Measurements from ENCODE around the gene TAC1. TPM values are rescaled to one million over a fixed set of nuclear protein-coding genes. Genes with fewer than 3 reads are reported as not detected.

Gene TAC1
- total and polyA plus RNA-seq, 10 of the 15 experiments (the other 5 are each of a cell fraction or from before 2014, with no cell fraction given), result not detected

DNA sequence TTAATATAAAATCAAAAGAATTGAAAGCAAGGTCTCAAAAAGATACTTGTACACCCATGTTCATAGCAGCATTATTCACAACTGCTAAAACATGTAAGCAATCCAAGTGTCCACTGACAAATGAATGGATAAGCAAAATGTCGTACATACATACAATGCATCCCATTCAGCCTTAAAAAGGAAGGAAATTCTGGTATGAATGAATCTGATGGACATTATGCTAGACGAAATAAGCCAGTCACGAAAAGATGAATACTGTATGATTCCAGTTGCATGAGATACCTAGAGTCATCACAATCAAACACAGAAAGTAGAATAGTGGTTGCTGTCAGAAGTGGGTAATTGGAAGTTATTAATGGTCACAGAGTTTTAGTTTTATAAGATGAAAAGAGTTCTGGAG lies 9.5 kb upstream of the TAC1 start (continued):
- TF ChIP-seq, protein P1, sequence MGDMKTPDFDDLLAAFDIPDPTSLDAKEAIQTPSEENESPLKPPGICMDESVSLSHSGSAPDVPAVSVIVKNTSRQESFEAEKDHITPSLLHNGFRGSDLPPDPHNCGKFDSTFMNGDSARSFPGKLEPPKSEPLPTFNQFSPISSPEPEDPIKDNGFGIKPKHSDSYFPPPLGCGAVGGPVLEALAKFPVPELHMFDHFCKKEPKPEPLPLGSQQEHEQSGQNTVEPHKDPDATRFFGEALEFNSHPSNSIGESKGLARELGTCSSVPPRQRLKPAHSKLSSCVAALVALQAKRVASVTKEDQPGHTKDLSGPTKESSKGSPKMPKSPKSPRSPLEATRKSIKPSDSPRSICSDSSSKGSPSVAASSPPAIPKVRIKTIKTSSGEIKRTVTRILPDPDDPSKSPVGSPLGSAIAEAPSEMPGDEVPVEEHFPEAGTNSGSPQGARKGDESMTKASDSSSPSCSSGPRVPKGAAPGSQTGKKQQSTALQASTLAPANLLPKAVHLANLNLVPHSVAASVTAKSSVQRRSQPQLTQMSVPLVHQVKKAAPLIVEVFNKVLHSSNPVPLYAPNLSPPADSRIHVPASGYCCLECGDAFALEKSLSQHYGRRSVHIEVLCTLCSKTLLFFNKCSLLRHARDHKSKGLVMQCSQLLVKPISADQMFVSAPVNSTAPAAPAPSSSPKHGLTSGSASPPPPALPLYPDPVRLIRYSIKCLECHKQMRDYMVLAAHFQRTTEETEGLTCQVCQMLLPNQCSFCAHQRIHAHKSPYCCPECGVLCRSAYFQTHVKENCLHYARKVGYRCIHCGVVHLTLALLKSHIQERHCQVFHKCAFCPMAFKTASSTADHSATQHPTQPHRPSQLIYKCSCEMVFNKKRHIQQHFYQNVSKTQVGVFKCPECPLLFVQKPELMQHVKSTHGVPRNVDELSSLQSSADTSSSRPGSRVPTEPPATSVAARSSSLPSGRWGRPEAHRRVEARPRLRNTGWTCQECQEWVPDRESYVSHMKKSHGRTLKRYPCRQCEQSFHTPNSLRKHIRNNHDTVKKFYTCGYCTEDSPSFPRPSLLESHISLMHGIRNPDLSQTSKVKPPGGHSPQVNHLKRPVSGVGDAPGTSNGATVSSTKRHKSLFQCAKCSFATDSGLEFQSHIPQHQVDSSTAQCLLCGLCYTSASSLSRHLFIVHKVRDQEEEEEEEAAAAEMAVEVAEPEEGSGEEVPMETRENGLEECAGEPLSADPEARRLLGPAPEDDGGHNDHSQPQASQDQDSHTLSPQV (IDR thresholded peaks at IDR 0.05), result no peak
- TF ChIP-seq NFIC (IDR thresholded peaks at IDR 0.05; ENCODE audit: low read depth, low read length) (no peak), SMAD5 (IDR thresholded peaks at IDR 0.05; ENCODE audit: low read depth) (no peak), ZNF217 (IDR thresholded peaks at IDR 0.05) (no peak), HDAC6 (IDR thresholded peaks at IDR 0.05; ENCODE audit: unreplicated experiment) (no peak), FOS (IDR thresholded peaks at IDR 0.05; ENCODE audit: borderline replicate concordance, extremely low read depth, insufficient read length) (no peak), SIX5 (IDR thresholded peaks at IDR 0.05; ENCODE audit: low read depth, low read length, severe bottlenecking) (no peak), BMI1 (IDR thresholded peaks at IDR 0.05; ENCODE audit: borderline replicate concordance) (no peak), SPI1 (IDR thresholded peaks at IDR 0.05; ENCODE audit: borderline replicate concordance, insufficient read depth, low read depth, low read length) (no peak)
- TF ChIP-seq, protein P2, sequence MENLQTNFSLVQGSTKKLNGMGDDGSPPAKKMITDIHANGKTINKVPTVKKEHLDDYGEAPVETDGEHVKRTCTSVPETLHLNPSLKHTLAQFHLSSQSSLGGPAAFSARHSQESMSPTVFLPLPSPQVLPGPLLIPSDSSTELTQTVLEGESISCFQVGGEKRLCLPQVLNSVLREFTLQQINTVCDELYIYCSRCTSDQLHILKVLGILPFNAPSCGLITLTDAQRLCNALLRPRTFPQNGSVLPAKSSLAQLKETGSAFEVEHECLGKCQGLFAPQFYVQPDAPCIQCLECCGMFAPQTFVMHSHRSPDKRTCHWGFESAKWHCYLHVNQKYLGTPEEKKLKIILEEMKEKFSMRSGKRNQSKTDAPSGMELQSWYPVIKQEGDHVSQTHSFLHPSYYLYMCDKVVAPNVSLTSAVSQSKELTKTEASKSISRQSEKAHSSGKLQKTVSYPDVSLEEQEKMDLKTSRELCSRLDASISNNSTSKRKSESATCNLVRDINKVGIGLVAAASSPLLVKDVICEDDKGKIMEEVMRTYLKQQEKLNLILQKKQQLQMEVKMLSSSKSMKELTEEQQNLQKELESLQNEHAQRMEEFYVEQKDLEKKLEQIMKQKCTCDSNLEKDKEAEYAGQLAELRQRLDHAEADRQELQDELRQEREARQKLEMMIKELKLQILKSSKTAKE (IDR thresholded peaks at IDR 0.05; ENCODE audit: low read depth, poor library complexity, severe bottlenecking), result no peak
